ENCODE data around the gene CLDN1. TPM values are rescaled to one million over a fixed set of nuclear protein-coding genes. Genes with fewer than 3 reads are reported as not detected.

Gene CLDN1
- total and polyA plus RNA-seq, 2 donors (not counting 1 experiment from before 2014, with no cell fraction given) = not detected

- Histone ChIP-seq H3K27me3 (replicated peaks in 1 of 4; ENCODE audit: control extremely low read depth in 1 of 4, control insufficient read depth in 3 of 4, insufficient read depth in 4 of 4, low read length in 3 of 4) (no peaks in the 10 kb centered on the region), H3K27ac (ENCODE audit: low read length in 2 of 2) (no peak overlapping the region), H4K20me1 (ENCODE audit: control insufficient read depth, insufficient read depth, low read length, poor library complexity, severe bottlenecking) (no peaks in the 10 kb centered on the region), H3K9ac (ENCODE audit: low read length) (no peak overlapping the region), H3K79me2 (ENCODE audit: control insufficient read depth, insufficient read depth, low read length) (no peaks in the 10 kb centered on the region), H3K4me3 (ENCODE audit: control extremely low read depth in 1 of 5, extremely low read depth in 1 of 5, insufficient read depth in 1 of 5, low read depth in 2 of 5, low read length in 4 of 5) (no peak overlapping the region), H3K4me2 (replicated peaks; ENCODE audit: low read depth, low read length, poor library complexity, severe bottlenecking) (no peak overlapping the region), H3K36me3 (replicated peaks in 1 of 2; ENCODE audit: control extremely low read depth in 1 of 2, control insufficient read depth in 1 of 2, extremely low read depth in 1 of 2, insufficient read depth in 2 of 2, low read length in 1 of 2) (no peaks in the 10 kb centered on the region), H2AFZ (ENCODE audit: insufficient read depth, low read depth, low read length, poor library complexity, severe bottlenecking) (no peak overlapping the region), H3K9me3 (ENCODE audit: control extremely low read depth in 1 of 3, control insufficient read depth in 2 of 3, insufficient read depth in 1 of 3, low read length in 2 of 3) (no peaks in the 10 kb centered on the region), H3K4me1 (ENCODE audit: control insufficient read depth in 2 of 2, insufficient read depth in 2 of 2, low read length in 2 of 2) (no peaks in the 10 kb centered on the region)
- ChIA-PET CTCF (no interaction called here), POLR2A (no interaction called here)
- H3K27me3 Mint-ChIP-seq = no peaks in the 10 kb centered on the region
- intact Hi-C loops (cut with micrococcal nuclease) = no loop called here
- TF ChIP-seq CTCF (IDR thresholded peaks at IDR 0.05) = no peak
- TF ChIP-seq EZH2 (IDR thresholded peaks at IDR 0.05; ENCODE audit: borderline replicate concordance, insufficient read depth, low read depth, low read length, poor library complexity, severe bottlenecking) = no peak
- ATAC-seq (ENCODE audit: low read depth) (no peak), DNase-seq (no peak)
- H3K9me3 Mint-ChIP-seq (ENCODE audit: insufficient read depth) = no peaks in the 10 kb centered on the region
- no peaks in the 10 kb centered on the region for H3K4me1 Mint-ChIP-seq
- no peak overlapping the region for H3K4me3 Mint-ChIP-seq
- no peak overlapping the region for H3K27ac Mint-ChIP-seq
Measured at GRCh38 chr3:190261740-190262139, 60.5 kb downstream of the CLDN1 start.

DNA sequence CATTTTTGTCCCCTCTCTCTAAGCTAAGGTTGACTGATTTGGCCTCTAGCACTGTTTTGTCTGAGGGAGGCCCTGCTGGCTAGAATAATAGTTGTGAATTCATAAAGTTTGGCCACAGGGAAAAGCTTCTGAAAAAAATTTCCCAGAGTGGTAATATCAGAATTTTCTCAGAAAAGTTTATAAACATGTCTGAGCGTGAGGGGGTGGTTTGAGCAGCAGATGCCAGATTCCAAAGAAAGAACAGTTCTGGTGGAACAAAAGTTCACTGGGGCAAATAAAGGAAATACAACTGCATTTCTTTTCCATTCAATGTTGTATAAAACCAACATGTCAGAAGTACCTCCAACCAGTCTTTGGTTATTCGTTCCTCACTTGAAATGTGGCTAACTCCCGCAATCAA, 61.2 kb downstream of the CLDN1 start:
- Histone ChIP-seq H3K9ac (ENCODE audit: low read length) (no peak overlapping the region), H3K36me3 (replicated peaks in 1 of 2; ENCODE audit: control extremely low read depth in 1 of 2, control insufficient read depth in 1 of 2, extremely low read depth in 1 of 2, insufficient read depth in 2 of 2, low read length in 1 of 2) (no peaks in the 10 kb centered on the region), H3K4me2 (replicated peaks; ENCODE audit: low read depth, low read length, poor library complexity, severe bottlenecking) (no peak overlapping the region), H3K4me3 (ENCODE audit: control extremely low read depth in 1 of 5, extremely low read depth in 1 of 5, insufficient read depth in 1 of 5, low read depth in 2 of 5, low read length in 4 of 5) (no peak overlapping the region), H3K4me1 (ENCODE audit: control insufficient read depth in 2 of 2, insufficient read depth in 2 of 2, low read length in 2 of 2) (no peaks in the 10 kb centered on the region), H3K27ac (ENCODE audit: low read length in 2 of 2) (no peak overlapping the region), H4K20me1 (ENCODE audit: control insufficient read depth, insufficient read depth, low read length, poor library complexity, severe bottlenecking) (no peaks in the 10 kb centered on the region), H3K79me2 (ENCODE audit: control insufficient read depth, insufficient read depth, low read length) (no peaks in the 10 kb centered on the region), H3K9me3 (ENCODE audit: control extremely low read depth in 1 of 3, control insufficient read depth in 2 of 3, insufficient read depth in 1 of 3, low read length in 2 of 3) (no peaks in the 10 kb centered on the region), H2AFZ (ENCODE audit: insufficient read depth, low read depth, low read length, poor library complexity, severe bottlenecking) (no peak overlapping the region), H3K27me3 (replicated peaks in 1 of 4; ENCODE audit: control extremely low read depth in 1 of 4, control insufficient read depth in 3 of 4, insufficient read depth in 4 of 4, low read length in 3 of 4) (no peaks in the 10 kb centered on the region)
- 80% methylated on average over 1 of the region's 3 CpGs for WGBS (ENCODE audit: insufficient coverage)
- intact Hi-C loops (cut with micrococcal nuclease) = no loop called here
- Mint-ChIP-seq H3K4me3 (no peak overlapping the region), H3K27ac (no peak overlapping the region), H3K9me3 (ENCODE audit: insufficient read depth) (no peaks in the 10 kb centered on the region), H3K27me3 (no peaks in the 10 kb centered on the region), H3K4me1 (no peaks in the 10 kb centered on the region)
- CTCF ChIA-PET = no interaction called here
- POLR2A ChIA-PET = no interaction called here
- ATAC-seq (ENCODE audit: low read depth) (no peak), DNase-seq (no peak)
- no peak for TF ChIP-seq EZH2 (IDR thresholded peaks at IDR 0.05; ENCODE audit: borderline replicate concordance, insufficient read depth, low read depth, low read length, poor library complexity, severe bottlenecking)
- no peak for TF ChIP-seq CTCF (IDR thresholded peaks at IDR 0.05)
